ENCODE data around the gene CRK.

GRCh38 chr17:1505586-1505985 lies 49.6 kb upstream of the CRK start:
- TF ChIP-seq CTCF (IDR thresholded peaks at IDR 0.05; ENCODE audit: low read length) (no peak), EZH2 (optimal IDR thresholded peaks at IDR 0.05; ENCODE audit: low read depth, low read length) (no peak), EZH2phosphoT487 (IDR thresholded peaks at IDR 0.05; ENCODE audit: low read length) (no peak)

Data from MM.1S (cell line).